ENCODE measurements around the gene ORC2.

The ORC2 gene

GRCh38 chr2:200913654-200914053, 49.8 kb downstream of the ORC2 start:
- Histone ChIP-seq H3K4me2 (ENCODE audit: insufficient read depth, low read length) (no peak overlapping the region), H3K4me3 (ENCODE audit: low read depth in 1 of 2, low read length in 2 of 2) (no peak overlapping the region), H2AFZ (ENCODE audit: low read depth, low read length) (no peak overlapping the region), H3K9ac (ENCODE audit: low read depth, low read length) (no peak overlapping the region), H3K27ac (ENCODE audit: low read length) (no peak overlapping the region), H3K4me1 (ENCODE audit: insufficient read depth, low read length) (no peaks in the 10 kb centered on the region), H4K20me1 (ENCODE audit: insufficient read depth, low read length) (no peaks in the 10 kb centered on the region), H3K9me3 (ENCODE audit: insufficient read depth, low read length, severe bottlenecking) (no peaks in the 10 kb centered on the region), H3K27me3 (ENCODE audit: insufficient read depth, low read length, poor library complexity) (no peaks in the 10 kb centered on the region), H3K79me2 (ENCODE audit: insufficient read depth, low read length) (no peaks in the 10 kb centered on the region), H3K36me3 (ENCODE audit: insufficient read depth, low read length) (peaks cover 80% of the 10 kb centered on the region)
- ATAC-seq (ENCODE audit: insufficient read depth, low read depth) (no peak), DNase-seq (no peak)
- TF ChIP-seq, protein P1, sequence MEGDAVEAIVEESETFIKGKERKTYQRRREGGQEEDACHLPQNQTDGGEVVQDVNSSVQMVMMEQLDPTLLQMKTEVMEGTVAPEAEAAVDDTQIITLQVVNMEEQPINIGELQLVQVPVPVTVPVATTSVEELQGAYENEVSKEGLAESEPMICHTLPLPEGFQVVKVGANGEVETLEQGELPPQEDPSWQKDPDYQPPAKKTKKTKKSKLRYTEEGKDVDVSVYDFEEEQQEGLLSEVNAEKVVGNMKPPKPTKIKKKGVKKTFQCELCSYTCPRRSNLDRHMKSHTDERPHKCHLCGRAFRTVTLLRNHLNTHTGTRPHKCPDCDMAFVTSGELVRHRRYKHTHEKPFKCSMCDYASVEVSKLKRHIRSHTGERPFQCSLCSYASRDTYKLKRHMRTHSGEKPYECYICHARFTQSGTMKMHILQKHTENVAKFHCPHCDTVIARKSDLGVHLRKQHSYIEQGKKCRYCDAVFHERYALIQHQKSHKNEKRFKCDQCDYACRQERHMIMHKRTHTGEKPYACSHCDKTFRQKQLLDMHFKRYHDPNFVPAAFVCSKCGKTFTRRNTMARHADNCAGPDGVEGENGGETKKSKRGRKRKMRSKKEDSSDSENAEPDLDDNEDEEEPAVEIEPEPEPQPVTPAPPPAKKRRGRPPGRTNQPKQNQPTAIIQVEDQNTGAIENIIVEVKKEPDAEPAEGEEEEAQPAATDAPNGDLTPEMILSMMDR (IDR thresholded peaks at IDR 0.05; ENCODE audit: borderline replicate concordance, extremely low read depth, low read length, poor library complexity, severe bottlenecking) = no peak

DNA sequence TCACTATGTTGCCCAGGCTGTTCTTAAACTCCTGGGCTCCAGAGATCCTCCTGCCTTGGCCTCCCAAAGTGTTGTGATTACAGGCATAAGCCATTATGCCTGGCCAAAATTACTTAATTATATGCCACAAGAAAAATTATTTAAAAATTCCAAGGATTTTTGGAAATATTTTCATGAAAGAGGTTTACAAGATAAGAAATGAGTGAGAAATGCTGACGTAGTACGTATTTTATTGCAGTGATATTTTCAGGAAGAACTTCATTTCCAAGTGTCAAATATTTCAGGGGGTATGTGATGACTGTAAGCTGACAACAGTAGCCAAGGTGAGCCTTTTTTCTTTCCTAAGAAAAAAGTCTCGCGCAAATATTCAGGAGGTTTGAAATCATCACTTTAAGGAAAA, 53.5 kb downstream of the ORC2 start:
- ATAC-seq (ENCODE audit: insufficient read depth, low read depth) (no peak), DNase-seq (no peak)
- Histone ChIP-seq H3K9me3 (ENCODE audit: insufficient read depth, low read length, severe bottlenecking) (no peaks in the 10 kb centered on the region), H3K9ac (ENCODE audit: low read depth, low read length) (no peak overlapping the region), H3K4me1 (ENCODE audit: insufficient read depth, low read length) (no peaks in the 10 kb centered on the region), H3K36me3 (ENCODE audit: insufficient read depth, low read length) (peaks cover 75% of the 10 kb centered on the region), H2AFZ (ENCODE audit: low read depth, low read length) (no peak overlapping the region), H3K4me2 (ENCODE audit: insufficient read depth, low read length) (no peak overlapping the region), H3K27me3 (ENCODE audit: insufficient read depth, low read length, poor library complexity) (no peaks in the 10 kb centered on the region), H3K27ac (ENCODE audit: low read length) (no peak overlapping the region), H4K20me1 (ENCODE audit: insufficient read depth, low read length) (no peaks in the 10 kb centered on the region), H3K4me3 (ENCODE audit: low read depth in 1 of 2, low read length in 2 of 2) (no peak overlapping the region), H3K79me2 (ENCODE audit: insufficient read depth, low read length) (no peaks in the 10 kb centered on the region)
- TF ChIP-seq EZH2 (IDR thresholded peaks at IDR 0.05; ENCODE audit: borderline replicate concordance, low read depth, low read length, severe bottlenecking) = no peak
- TF ChIP-seq, protein P1 (IDR thresholded peaks at IDR 0.05; ENCODE audit: borderline replicate concordance, extremely low read depth, low read length, poor library complexity, severe bottlenecking) = no peak

- Histone ChIP-seq H3K9ac (ENCODE audit: low read depth, low read length) (no peak overlapping the region), H3K27ac (ENCODE audit: low read length) (no peak overlapping the region), H3K4me1 (ENCODE audit: insufficient read depth, low read length) (peaks cover 2% of the 10 kb centered on the region; the same call in 1 of the 2 replicates), H4K20me1 (ENCODE audit: insufficient read depth, low read length) (no peaks in the 10 kb centered on the region), H3K79me2 (ENCODE audit: insufficient read depth, low read length) (no peaks in the 10 kb centered on the region), H2AFZ (ENCODE audit: low read depth, low read length) (no peak overlapping the region), H3K4me2 (ENCODE audit: insufficient read depth, low read length) (no peak overlapping the region), H3K9me3 (ENCODE audit: insufficient read depth, low read length, severe bottlenecking) (no peaks in the 10 kb centered on the region), H3K27me3 (ENCODE audit: insufficient read depth, low read length, poor library complexity) (no peaks in the 10 kb centered on the region), H3K36me3 (ENCODE audit: insufficient read depth, low read length) (peaks cover 75% of the 10 kb centered on the region), H3K4me3 (ENCODE audit: low read depth in 1 of 2, low read length in 2 of 2) (no peak overlapping the region)
- ATAC-seq (ENCODE audit: insufficient read depth, low read depth) = peak; percentile 65
- DNase-seq = peak; percentile 58
- TF ChIP-seq, protein P1 (IDR thresholded peaks at IDR 0.05; ENCODE audit: borderline replicate concordance, extremely low read depth, low read length, poor library complexity, severe bottlenecking) = peak; percentile 78
- no peak for TF ChIP-seq EZH2 (IDR thresholded peaks at IDR 0.05; ENCODE audit: borderline replicate concordance, low read depth, low read length, severe bottlenecking)
Measured at GRCh38 chr2:200905618-200906296, 57.7 kb downstream of the ORC2 start.

Data from DND-41 (cell line).